ENCODE results near the gene CSPG4. TPM values are rescaled to one million over a fixed set of nuclear protein-coding genes. Genes with fewer than 3 reads are reported as not detected.
"Not testable (repeated sequence)": the region's sequence is repeated elsewhere in the genome, so short reads cannot be mapped to it uniquely, and the experiment has no call there.

The CSPG4 gene
- total and polyA plus RNA-seq, 2 donors (not counting 1 experiment from before 2014, with no cell fraction given): 0.03 to 0.15 TPM

- H3K4me1 ChIP-seq (ENCODE audit: control insufficient read depth in 2 of 2, insufficient read depth in 2 of 2, low read length in 2 of 2): peaks cover 0 to 4% of the 10 kb centered on the region in 2 donors
- no peaks in the 10 kb centered on the region for H3K79me2 ChIP-seq (ENCODE audit: control insufficient read depth, insufficient read depth, low read length)
- no peak overlapping the region for H3K4me3 Mint-ChIP-seq
- H3K9ac ChIP-seq (ENCODE audit: low read length): no peak overlapping the region
- H3K4me2 ChIP-seq (replicated peaks; ENCODE audit: low read depth, low read length, poor library complexity, severe bottlenecking): no peak overlapping the region
- H3K4me1 Mint-ChIP-seq: peaks cover 8% of the 10 kb centered on the region
- no peaks in the 10 kb centered on the region for H3K36me3 ChIP-seq (replicated peaks in 1 of 2; ENCODE audit: control extremely low read depth in 1 of 2, control insufficient read depth in 1 of 2, extremely low read depth in 1 of 2, insufficient read depth in 2 of 2, low read length in 1 of 2)
- intact Hi-C loops (cut with micrococcal nuclease): no loop called here
- H3K27me3 ChIP-seq (replicated peaks in 1 of 4; ENCODE audit: control extremely low read depth in 1 of 4, control insufficient read depth in 3 of 4, insufficient read depth in 4 of 4, low read length in 3 of 4): peaks cover 0 to 7% (median 0%) of the 10 kb centered on the region in 4 experiments
- H2AFZ ChIP-seq (ENCODE audit: insufficient read depth, low read depth, low read length, poor library complexity, severe bottlenecking): no peak overlapping the region
- H3K4me3 ChIP-seq (ENCODE audit: control extremely low read depth in 1 of 5, extremely low read depth in 1 of 5, insufficient read depth in 1 of 5, low read depth in 2 of 5, low read length in 4 of 5): no peak overlapping the region
- no peak overlapping the region for H3K27ac ChIP-seq (ENCODE audit: low read length in 2 of 2)
- ATAC-seq (ENCODE audit: low read depth) (no peak), DNase-seq (no peak)
- no peaks in the 10 kb centered on the region for H4K20me1 ChIP-seq (ENCODE audit: control insufficient read depth, insufficient read depth, low read length, poor library complexity, severe bottlenecking)
- no peaks in the 10 kb centered on the region for H3K9me3 ChIP-seq (ENCODE audit: control extremely low read depth in 1 of 3, control insufficient read depth in 2 of 3, insufficient read depth in 1 of 3, low read length in 2 of 3)
- CTCF ChIA-PET: no interaction called here
- no peak overlapping the region for H3K27ac Mint-ChIP-seq
- peaks cover 31% of the 10 kb centered on the region for H3K27me3 Mint-ChIP-seq
- 100% methylated on average over 1 of the region's 1 CpG for WGBS (ENCODE audit: insufficient coverage)
- TF ChIP-seq CTCF (IDR thresholded peaks at IDR 0.05): no peak
- TF ChIP-seq EZH2 (IDR thresholded peaks at IDR 0.05; ENCODE audit: borderline replicate concordance, insufficient read depth, low read depth, low read length, poor library complexity, severe bottlenecking): no peak
- POLR2A ChIA-PET: no interaction called here
- no peaks in the 10 kb centered on the region for H3K9me3 Mint-ChIP-seq (ENCODE audit: insufficient read depth)
Measured at GRCh38 chr15:75745305-75745704, 32.7 kb upstream of the CSPG4 start.

- H4K20me1 ChIP-seq (ENCODE audit: control insufficient read depth, insufficient read depth, low read length, poor library complexity, severe bottlenecking); intact Hi-C loops (cut with micrococcal nuclease); H3K4me3 ChIP-seq (ENCODE audit: control extremely low read depth in 1 of 5, extremely low read depth in 1 of 5, insufficient read depth in 1 of 5, low read depth in 2 of 5, low read length in 4 of 5); H3K27ac ChIP-seq (ENCODE audit: low read length in 2 of 2); H3K9me3 Mint-ChIP-seq (ENCODE audit: insufficient read depth); DNase-seq; H3K4me2 ChIP-seq (replicated peaks; ENCODE audit: low read depth, low read length, poor library complexity, severe bottlenecking); H3K36me3 ChIP-seq (replicated peaks in 1 of 2; ENCODE audit: control extremely low read depth in 1 of 2, control insufficient read depth in 1 of 2, extremely low read depth in 1 of 2, insufficient read depth in 2 of 2, low read length in 1 of 2); ATAC-seq (ENCODE audit: low read depth); CTCF ChIA-PET; H3K79me2 ChIP-seq (ENCODE audit: control insufficient read depth, insufficient read depth, low read length); H3K9me3 ChIP-seq (ENCODE audit: control extremely low read depth in 1 of 3, control insufficient read depth in 2 of 3, insufficient read depth in 1 of 3, low read length in 2 of 3); H2AFZ ChIP-seq (ENCODE audit: insufficient read depth, low read depth, low read length, poor library complexity, severe bottlenecking); H3K27me3 ChIP-seq (replicated peaks in 1 of 4; ENCODE audit: control extremely low read depth in 1 of 4, control insufficient read depth in 3 of 4, insufficient read depth in 4 of 4, low read length in 3 of 4); H3K4me3 Mint-ChIP-seq; H3K27ac Mint-ChIP-seq; H3K9ac ChIP-seq (ENCODE audit: low read length); POLR2A ChIA-PET: not testable (repeated sequence)
- Mint-ChIP-seq H3K4me1 (peaks cover 12% of the 10 kb centered on the region), H3K27me3 (peaks cover 27% of the 10 kb centered on the region)
- WGBS (ENCODE audit: insufficient coverage): 87% methylated on average over 4 of the region's 4 CpGs
- H3K4me1 ChIP-seq (ENCODE audit: control insufficient read depth in 2 of 2, insufficient read depth in 2 of 2, low read length in 2 of 2): peaks cover 6 to 17% of the 10 kb centered on the region in 2 donors
Measured at GRCh38 chr15:75742346-75742745, 29.7 kb upstream of the CSPG4 start.
